GM19099 (cell line): ENCODE measurements around the gene ANP32B.

Experiments used
- POLR2A ChIP-seq: IDR thresholded peaks from 3 replicates; pipeline ENCODE4 v1.6.1; 2011; ENCODE audit warnings: low read depth; ENCODE audit not compliant: insufficient read length; ENCODE audit errors: extremely low read depth

The ANP32B gene

DNA sequence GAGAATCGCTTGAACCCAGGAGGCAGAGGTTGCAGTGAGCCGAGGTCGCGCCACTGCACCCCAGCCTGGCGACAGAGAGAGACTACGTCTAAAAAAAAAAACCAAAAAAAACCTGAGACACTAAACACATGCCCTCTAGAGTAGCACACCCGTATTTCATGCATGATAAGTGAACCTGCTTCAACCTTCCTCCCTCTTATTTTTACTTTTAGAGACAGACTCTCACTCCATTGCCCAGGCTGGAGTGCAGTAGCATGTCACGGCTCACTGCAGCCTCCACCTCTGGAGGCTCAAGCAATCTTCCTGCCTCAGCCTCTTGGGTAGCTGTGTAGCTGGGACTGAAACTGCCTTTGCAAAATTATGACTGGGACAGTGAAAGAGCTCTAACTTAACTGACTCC, 55.8 kb downstream of the ANP32B start:
- TF ChIP-seq POLR2A, result no peak

DNA sequence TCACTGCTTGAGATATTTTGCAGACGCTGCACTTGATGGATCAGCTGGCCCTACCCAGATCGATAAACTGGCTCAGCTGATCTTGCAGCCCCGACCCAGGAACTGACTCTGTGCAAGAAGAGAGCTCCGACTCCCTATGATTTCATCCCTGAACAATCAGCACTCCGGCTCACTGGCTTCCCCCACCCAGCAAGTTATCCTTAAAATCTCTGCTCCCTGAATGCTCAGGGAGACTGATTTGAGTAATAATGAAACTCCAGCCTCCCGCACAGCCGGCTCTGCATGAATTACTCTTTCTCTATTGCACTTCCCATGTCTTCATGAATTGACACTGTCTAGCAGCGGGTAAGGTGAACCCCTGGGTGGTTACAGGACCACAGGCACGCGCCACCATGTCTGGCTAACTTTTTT, 56.5 kb downstream of the ANP32B start:
- no peak for TF ChIP-seq POLR2A

GRCh38 chr9:98040212-98040611, 57.1 kb downstream of the ANP32B start:
- no peak for TF ChIP-seq POLR2A

DNA sequence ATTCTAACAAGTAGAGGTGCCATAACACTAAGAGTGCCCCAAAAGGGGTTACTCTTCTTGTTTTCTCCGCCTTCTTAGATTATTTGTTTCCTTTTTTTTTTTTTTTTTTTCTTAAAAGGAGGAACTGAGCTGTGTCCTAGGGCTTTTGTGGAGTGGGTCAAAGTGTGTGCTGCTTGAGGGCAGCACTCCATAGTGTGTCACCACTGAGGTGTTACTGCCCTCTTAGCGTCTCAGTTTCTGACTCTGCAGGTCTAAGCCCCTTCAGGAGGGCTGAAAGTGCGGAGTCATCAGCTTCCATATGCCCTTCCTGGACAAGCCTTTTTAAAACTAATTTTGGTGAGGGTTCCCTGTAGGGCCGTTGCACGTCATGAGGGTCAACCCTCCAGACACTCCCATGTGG, 60.8 kb downstream of the ANP32B start:
- TF ChIP-seq POLR2A, result no peak

GRCh38 chr9:98045234-98046179, 62.4 kb downstream of the ANP32B start:
- TF ChIP-seq POLR2A, result peak; percentile 48

DNA sequence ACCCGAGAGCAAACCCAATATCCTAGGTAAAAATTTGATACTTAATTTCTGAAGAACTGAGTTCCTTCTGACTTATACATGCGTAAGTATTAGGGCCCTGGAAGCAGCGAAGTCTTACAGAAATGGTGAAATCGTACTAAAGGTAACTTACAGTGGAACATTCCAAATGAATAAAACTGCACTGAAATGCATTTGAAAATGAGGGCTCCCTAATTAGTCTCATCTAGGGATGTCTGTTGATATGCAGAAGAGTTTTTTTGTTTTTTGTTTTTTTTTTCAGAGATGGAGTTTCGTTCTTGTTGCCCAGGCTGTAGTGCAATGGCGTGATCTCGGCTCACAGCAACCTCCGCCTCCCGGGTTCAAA, 63.0 kb downstream of the ANP32B start:
- TF ChIP-seq POLR2A, result no peak

DNA sequence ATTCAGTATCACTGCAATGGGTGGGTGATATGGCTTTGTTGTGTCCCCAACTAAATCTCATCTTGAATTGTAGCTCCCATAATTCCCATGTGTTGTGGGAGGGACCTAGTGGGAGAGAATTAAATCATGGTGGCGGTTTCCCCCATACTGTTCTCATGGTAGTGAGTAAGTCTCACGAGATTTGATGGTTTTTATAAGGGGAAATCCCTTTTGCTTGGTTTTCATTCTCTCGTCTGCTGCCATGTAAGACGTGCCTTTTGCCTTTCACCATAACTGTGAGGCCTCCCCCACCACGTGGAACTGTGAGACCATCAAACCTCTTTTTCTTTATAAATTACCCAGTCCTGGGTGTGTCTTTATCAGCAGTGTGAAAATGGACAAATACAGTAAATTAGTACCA, 63.9 kb downstream of the ANP32B start:
- no peak for TF ChIP-seq POLR2A

- no peak for TF ChIP-seq POLR2A
Measured at GRCh38 chr9:98049288-98050072, 66.3 kb downstream of the ANP32B start.

GRCh38 chr9:98050351-98050750, 67.2 kb downstream of the ANP32B start:
- TF ChIP-seq POLR2A, result no peak

DNA sequence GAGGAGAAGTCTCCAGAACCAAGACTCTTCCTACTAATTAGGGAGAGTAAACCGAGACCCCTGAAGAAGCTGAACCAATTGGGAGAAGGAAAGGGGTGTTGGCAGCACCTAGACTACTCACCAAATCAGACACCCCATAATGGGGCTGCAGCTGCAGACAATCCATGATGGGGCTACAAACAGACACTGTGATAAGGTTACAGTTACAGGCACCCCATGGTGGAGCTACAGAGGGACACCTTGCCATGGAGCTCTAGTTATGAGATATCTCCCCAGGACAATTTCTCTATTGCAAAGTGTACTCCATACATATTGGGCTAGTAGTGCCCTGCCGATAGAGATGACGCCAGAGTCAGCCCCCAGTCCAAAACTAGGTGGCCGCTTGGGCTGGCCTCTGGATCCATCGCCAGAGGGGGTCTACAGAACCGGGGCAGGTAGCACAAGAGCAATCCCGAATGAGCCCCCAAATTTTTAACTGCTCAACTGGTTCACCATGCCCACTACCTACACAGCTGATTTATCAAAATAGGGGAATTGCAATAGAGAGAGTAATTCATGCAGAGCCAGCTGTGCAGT, 71.3 kb downstream of the ANP32B start:
- no peak for TF ChIP-seq POLR2A

DNA sequence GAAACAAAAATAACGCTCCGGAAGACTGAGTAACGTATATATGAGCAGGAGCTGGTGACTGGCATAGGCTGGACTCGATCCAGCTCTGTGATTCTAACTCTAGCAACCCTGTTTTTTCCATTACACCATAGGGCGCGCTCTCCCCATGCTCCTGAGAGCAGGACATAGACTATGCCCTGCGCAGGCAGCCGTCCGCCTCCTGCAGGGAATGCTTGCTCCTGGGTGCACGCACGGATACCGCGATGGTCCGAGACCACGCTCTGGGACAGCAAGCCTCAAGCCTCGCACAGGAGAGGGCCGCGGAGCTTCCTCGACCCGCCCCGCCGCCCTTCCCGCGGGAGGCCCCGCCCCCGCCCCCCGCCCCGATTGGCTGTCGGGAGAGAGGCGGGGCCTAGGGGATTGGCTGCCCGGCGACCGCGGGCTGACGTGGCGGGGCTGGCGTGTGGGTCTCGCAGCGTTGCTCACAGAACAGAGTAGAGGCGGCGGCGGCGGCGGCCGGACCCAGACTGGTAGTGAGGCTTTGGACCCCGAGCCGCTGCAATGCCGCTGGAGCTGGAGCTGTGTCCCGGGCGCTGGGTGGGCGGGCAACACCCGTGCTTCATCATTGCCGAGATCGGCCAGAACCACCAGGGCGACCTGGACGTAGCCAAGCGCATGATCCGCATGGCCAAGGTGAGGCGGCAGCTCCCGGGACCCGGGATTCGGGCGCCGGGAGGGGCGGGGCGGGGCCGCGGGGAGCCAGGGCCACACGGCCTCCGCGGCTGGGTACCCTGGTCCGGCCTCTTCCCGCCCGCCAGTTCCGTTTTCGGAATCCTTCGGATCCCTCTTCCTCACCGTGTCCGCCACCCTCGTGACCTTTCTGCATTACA, 73.4 kb downstream of the ANP32B start, which contains the start of gene NANS:
TSS of gene NANS (plus strand) at position 464 of the 869 bp plus-strand sequence. CDS start at position 541, 77 bp downstream.
- TF ChIP-seq POLR2A, result peak; percentile 93

- TF ChIP-seq POLR2A, result no peak
Measured at GRCh38 chr9:98057138-98057799, 74.1 kb downstream of the ANP32B start.

DNA sequence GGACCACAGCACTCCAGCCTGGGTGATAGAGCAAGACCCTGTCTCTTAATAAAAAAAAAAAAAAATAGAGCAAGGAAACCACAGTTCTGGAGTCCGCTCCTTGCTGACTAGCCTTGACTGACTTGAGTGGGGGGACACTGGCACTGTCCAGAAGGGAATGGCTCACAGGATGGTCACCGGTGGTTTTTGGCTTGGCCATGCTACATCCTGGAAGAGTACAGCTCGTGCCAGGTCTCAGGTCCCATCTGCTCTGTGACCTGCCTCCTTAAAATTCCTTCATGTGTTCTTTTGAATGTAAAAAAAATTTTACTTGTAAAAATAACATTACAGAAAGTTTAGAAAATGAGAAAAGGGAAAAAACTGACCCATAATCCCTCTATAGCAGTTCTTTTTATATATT, 79.0 kb downstream of the ANP32B start:
- no peak for TF ChIP-seq POLR2A
